CD8-positive, alpha-beta memory T cell (primary cell): ENCODE data around the gene GPN3. TPM values are rescaled to one million over a fixed set of nuclear protein-coding genes. Genes with fewer than 3 reads are reported as not detected.
A peak's percentile ranks its signal among the peaks of the same experiment; 100 is the strongest.

Source experiments
- CTCF ChIA-PET: fragments of 350-600 bp; sonication (Branson Sonifier 250); formaldehyde crosslinking; loops from one replicate; lab custom pipeline; 2021; ENCODE audit warnings: antibody characterized with exemption; lab: Charles Lee
- POLR2A ChIA-PET: fragments of 350-600 bp; sonication (Branson Sonifier 250); formaldehyde crosslinking; loops from one replicate; lab custom pipeline; 2021; ENCODE audit warnings: antibody characterized with exemption; lab: Charles Lee
- DNase-seq, 5 donors: peaks; one replicate each; pipeline versions ENCODE4 v3.0.0 to v3.0.0-alpha.2; 2020 to 2022; ENCODE audit warnings: mixed read lengths in 1 of 5
- H3K27ac ChIP-seq: one replicate; pipeline ENCODE4 v1.7.0; 2013; ENCODE audit warnings: low read depth, mild to moderate bottlenecking, low read length, moderate library complexity
- H3K27me3 ChIP-seq: 2 replicates; pipeline ENCODE4 v1.7.0; 2013; ENCODE audit warnings: low read length, mild to moderate bottlenecking; ENCODE audit not compliant: insufficient read depth, poor library complexity, severe bottlenecking
- H3K36me3 ChIP-seq: 2 replicates; pipeline ENCODE4 v1.7.0; 2013; ENCODE audit warnings: mild to moderate bottlenecking, low read length, moderate library complexity; ENCODE audit not compliant: insufficient read depth
- H3K4me1 ChIP-seq: 2 replicates; pipeline ENCODE4 v1.7.0; 2013; ENCODE audit warnings: mild to moderate bottlenecking, low read length, moderate library complexity; ENCODE audit not compliant: insufficient read depth
- H3K4me3 ChIP-seq: 2 replicates; pipeline ENCODE4 v1.7.0; 2013; ENCODE audit warnings: mild to moderate bottlenecking, low read length
- H3K9me3 ChIP-seq: 2 replicates; pipeline ENCODE4 v1.7.0; 2013; ENCODE audit warnings: mild to moderate bottlenecking, low read length
- H3K27ac Mint-ChIP-seq, 8 donors: one replicate each; pipeline ENCODE4 v1.8.0; 2020 to 2021; ENCODE audit warnings: mixed read lengths in 8 of 8, mild to moderate bottlenecking in 6 of 8, inconsistent platforms in 3 of 8, moderate library complexity in 3 of 8
- H3K27me3 Mint-ChIP-seq, 2 donors: one replicate each; pipeline ENCODE4 v1.8.0; 2020 to 2021; ENCODE audit warnings: mixed read lengths in 2 of 2, mild to moderate bottlenecking in 1 of 2, moderate library complexity in 1 of 2
- H3K36me3 Mint-ChIP-seq, 3 donors: one replicate each; pipeline ENCODE4 v1.8.0; 2020 to 2021; ENCODE audit warnings: mixed read lengths in 3 of 3, inconsistent platforms in 1 of 3, mild to moderate bottlenecking in 1 of 3
- H3K4me1 Mint-ChIP-seq, 3 donors: one replicate each; pipeline ENCODE4 v1.8.0; 2020 to 2021; ENCODE audit warnings: mixed read lengths in 3 of 3, inconsistent platforms in 1 of 3, mild to moderate bottlenecking in 1 of 3
- H3K4me3 Mint-ChIP-seq, 7 donors: one replicate each; pipeline ENCODE4 v1.8.0; 2020 to 2021; ENCODE audit warnings: mixed read lengths in 7 of 7, mild to moderate bottlenecking in 6 of 7, moderate library complexity in 4 of 7, inconsistent platforms in 2 of 7
- H3K9me3 Mint-ChIP-seq, 5 donors: one replicate each; pipeline ENCODE4 v1.8.0; 2020 to 2022; ENCODE audit warnings: mixed read lengths in 5 of 5, mild to moderate bottlenecking in 3 of 5, moderate library complexity in 2 of 5, inconsistent platforms in 1 of 5
- polyA plus RNA-seq: library from polyadenylated mRNA; unstranded; fragments of 300-500 nt; fragmentation: Illumina TruSeq; gene quantifications from one replicate; pipeline ENCODE4 v1.2.3, GENCODE V29; 2021
- total RNA-seq, 2 experiments: library from RNA; stranded (reverse); gene quantifications; one replicate each; pipeline ENCODE4 v1.2.3, GENCODE V29; 2021

The GPN3 gene
- total RNA-seq (10 to 100 TPM; 59.4 TPM), polyA plus RNA-seq (33.9 TPM)

- POLR2A ChIA-PET, result interaction anchor here (0.5 to 3.7 kb wide), 17 partner anchors 12 to 275 kb away, joined by 3 to 42 read pairs (median 4); partner anchors contain the start of genes ARPC3, HVCN1, RAD9B and TCTN1
- peak; percentile 90 to 98 (median 96) for DNase-seq
- Histone ChIP-seq H3K27me3 (no peaks in the 10 kb centered on the region), H3K4me1 (peaks cover 25% of the 10 kb centered on the region), H3K36me3 (no peaks in the 10 kb centered on the region), H3K9me3 (no peaks in the 10 kb centered on the region), H3K4me3 (peak within 1 kb of the TSS; percentile 93), H3K27ac (peak within 1 kb of the TSS; percentile 78)
- H3K36me3 Mint-ChIP-seq, result peaks cover 4 to 27% (median 9%) of the 10 kb centered on the region in 3 donors
- peak within 1 kb of the TSS; percentile 82 to 99 (median 98) for H3K27ac Mint-ChIP-seq
- H3K4me3 Mint-ChIP-seq, result peak within 1 kb of the TSS; percentile 92 to 99 (median 98)
- no peaks in the 10 kb centered on the region for H3K9me3 Mint-ChIP-seq
- CTCF ChIA-PET, result interaction anchor here (0.6 to 6.5 kb wide), 37 partner anchors 9 to 1606 kb away, joined by 3 to 100 read pairs (median 4); partner anchors contain the start of genes ARPC3, RAD9B and VPS29
- peaks cover 18 to 45% (median 37%) of the 10 kb centered on the region in 3 donors for H3K4me1 Mint-ChIP-seq
- H3K27me3 Mint-ChIP-seq, result peaks cover 0 to 2% of the 10 kb centered on the region in 2 donors
Measured at GRCh38 chr12:110468214-110469048, at the start of gene GPN3, which contains the start of gene FAM216A. Gene GPN3 (minus strand): TSS chr12:110468257. CDS start chr12:110468203, 54 bp downstream. Gene FAM216A (plus strand): TSS chr12:110468845. CDS start chr12:110468876, 31 bp downstream.

- no peaks in the 10 kb centered on the region for H3K9me3 Mint-ChIP-seq
- H3K36me3 Mint-ChIP-seq, result no peaks in the 10 kb centered on the region
- DNase-seq, result no peak
- no peak overlapping the region for H3K27ac Mint-ChIP-seq
- no peaks in the 10 kb centered on the region for H3K27me3 Mint-ChIP-seq
- H3K4me3 Mint-ChIP-seq, result no peak overlapping the region
- H3K4me1 Mint-ChIP-seq, result peaks cover 0 to 5% (median 0%) of the 10 kb centered on the region in 3 donors
- no peaks in the 10 kb centered on the region for H3K4me1 ChIP-seq
- POLR2A ChIA-PET, result no interaction called here
- no peaks in the 10 kb centered on the region for H3K9me3 ChIP-seq
- H3K27me3 ChIP-seq, result no peaks in the 10 kb centered on the region
- no peaks in the 10 kb centered on the region for H3K36me3 ChIP-seq
- CTCF ChIA-PET, result no interaction called here
- H3K4me3 ChIP-seq, result no peak overlapping the region
- no peak overlapping the region for H3K27ac ChIP-seq
Measured at GRCh38 chr12:110516995-110517394, 48.9 kb upstream of the GPN3 start.

GRCh38 chr12:110514363-110514762 is 46.3 kb upstream of the GPN3 start:
- H3K9me3 Mint-ChIP-seq, result no peaks in the 10 kb centered on the region

GRCh38 chr12:110513842-110514241 is 45.8 kb upstream of the GPN3 start:
- Mint-ChIP-seq H3K4me1 (no peaks in the 10 kb centered on the region), H3K4me3 (no peak overlapping the region), H3K27me3 (no peaks in the 10 kb centered on the region), H3K27ac (peak overlapping the region in 1 of 8 donors; percentile 73), H3K9me3 (no peaks in the 10 kb centered on the region), H3K36me3 (no peaks in the 10 kb centered on the region)
- no peak overlapping the region for H3K4me3 ChIP-seq
- ChIA-PET CTCF (interaction anchor here (1.0 to 5.2 kb wide), 6 partner anchors 10 to 88 kb away, joined by 4 to 64 read pairs (median 6); partner anchors contain the start of genes ARPC3, FAM216A and GPN3), POLR2A (no interaction called here)
- DNase-seq, result no peak
- H3K36me3 ChIP-seq, result no peaks in the 10 kb centered on the region
- H3K9me3 ChIP-seq, result no peaks in the 10 kb centered on the region
- no peaks in the 10 kb centered on the region for H3K4me1 ChIP-seq
- H3K27me3 ChIP-seq, result no peaks in the 10 kb centered on the region
- no peak overlapping the region for H3K27ac ChIP-seq

More at GRCh38 chr12:110514363-110514762, 46.3 kb upstream of the GPN3 start:
- no peaks in the 10 kb centered on the region for H3K27me3 Mint-ChIP-seq
- Histone ChIP-seq H3K27me3 (no peaks in the 10 kb centered on the region), H3K36me3 (no peaks in the 10 kb centered on the region), H3K9me3 (no peaks in the 10 kb centered on the region), H3K4me1 (no peaks in the 10 kb centered on the region), H3K27ac (no peak overlapping the region), H3K4me3 (no peak overlapping the region)
- no peak for DNase-seq
- POLR2A ChIA-PET, result no interaction called here
- CTCF ChIA-PET, result interaction anchor here (0.7 to 1.8 kb wide), 2 partner anchors 88 to 153 kb away, joined by 3 to 5 read pairs; no protein-coding TSS in a partner anchor
- H3K27ac Mint-ChIP-seq, result no peak overlapping the region
- H3K36me3 Mint-ChIP-seq, result no peaks in the 10 kb centered on the region
- H3K4me3 Mint-ChIP-seq, result no peak overlapping the region
- H3K4me1 Mint-ChIP-seq, result no peaks in the 10 kb centered on the region

GRCh38 chr12:110508071-110508586 is 40.1 kb upstream of the GPN3 start:
- Histone ChIP-seq H3K36me3 (no peaks in the 10 kb centered on the region), H3K27me3 (no peaks in the 10 kb centered on the region), H3K4me1 (no peaks in the 10 kb centered on the region), H3K27ac (no peak overlapping the region), H3K4me3 (no peak overlapping the region), H3K9me3 (no peaks in the 10 kb centered on the region)
- ChIA-PET CTCF (interaction anchor here (1.1 to 3.5 kb wide), 3 partner anchors 25 to 94 kb away, joined by 3 to 12 read pairs (median 6); partner anchors contain the start of gene ARPC3), POLR2A (interaction anchor here (0.6 kb wide), 1 partner anchor 98 kb away, joined by 5 read pairs; no protein-coding TSS in a partner anchor)
- DNase-seq, result no peak
- Mint-ChIP-seq H3K4me1 (peaks cover 0 to 3% (median 0%) of the 10 kb centered on the region in 3 donors), H3K27me3 (no peaks in the 10 kb centered on the region), H3K9me3 (no peaks in the 10 kb centered on the region), H3K4me3 (no peak overlapping the region), H3K36me3 (no peaks in the 10 kb centered on the region), H3K27ac (no peak overlapping the region)

- DNase-seq, result no peak
- H3K4me3 ChIP-seq, result no peak overlapping the region
- H3K27me3 ChIP-seq, result no peaks in the 10 kb centered on the region
- Mint-ChIP-seq H3K27me3 (peaks cover 0 to 3% of the 10 kb centered on the region in 2 donors), H3K4me1 (peaks cover 20 to 27% (median 24%) of the 10 kb centered on the region in 3 donors), H3K9me3 (no peaks in the 10 kb centered on the region), H3K36me3 (peaks cover 0 to 12% (median 0%) of the 10 kb centered on the region in 3 donors), H3K27ac (peak overlapping the region in 1 of 8 donors; percentile 31), H3K4me3 (no peak overlapping the region)
- H3K36me3 ChIP-seq, result no peaks in the 10 kb centered on the region
- POLR2A ChIA-PET, result interaction anchor here (0.9 kb wide), 1 partner anchor 37 kb away, joined by 3 read pairs; the partner anchor contains the start of gene FAM216A
- CTCF ChIA-PET, result interaction anchor here (1.2 to 2.1 kb wide), 4 partner anchors 37 to 97 kb away, joined by 3 to 6 read pairs (median 4); partner anchors contain the start of genes ARPC3, FAM216A and GPN3
- H3K4me1 ChIP-seq, result peaks cover 18% of the 10 kb centered on the region
- no peaks in the 10 kb centered on the region for H3K9me3 ChIP-seq
- no peak overlapping the region for H3K27ac ChIP-seq
Measured at GRCh38 chr12:110505332-110505731, 37.3 kb upstream of the GPN3 start.

GRCh38 chr12:110503432-110503831 is 35.4 kb upstream of the GPN3 start:
- POLR2A ChIA-PET, result interaction anchor here (0.5 to 4.3 kb wide), 2 partner anchors 34 to 71 kb away, joined by 4 to 39 read pairs; partner anchors contain the start of genes FAM216A and GPN3
- H3K4me3 Mint-ChIP-seq, result peak overlapping the region in 5 of 7 donors; percentile 15 to 77 (median 44)
- CTCF ChIA-PET, result interaction anchor here (1.1 to 5.5 kb wide), 4 partner anchors 10 to 98 kb away, joined by 3 to 27 read pairs (median 4); partner anchors contain the start of genes FAM216A and GPN3
- H3K27ac Mint-ChIP-seq, result peak overlapping the region in 5 of 8 donors; percentile 21 to 98 (median 72)
- peaks cover 0 to 3% of the 10 kb centered on the region in 2 donors for H3K27me3 Mint-ChIP-seq
- H3K36me3 Mint-ChIP-seq, result peaks cover 0 to 17% (median 0%) of the 10 kb centered on the region in 3 donors
- H3K4me1 Mint-ChIP-seq, result peaks cover 34 to 45% (median 43%) of the 10 kb centered on the region in 3 donors
- no peaks in the 10 kb centered on the region for H3K9me3 Mint-ChIP-seq
- H3K27ac ChIP-seq, result no peak overlapping the region
- H3K27me3 ChIP-seq, result no peaks in the 10 kb centered on the region
- no peaks in the 10 kb centered on the region for H3K9me3 ChIP-seq
- peaks cover 29% of the 10 kb centered on the region for H3K4me1 ChIP-seq
- no peak overlapping the region for H3K4me3 ChIP-seq
- no peaks in the 10 kb centered on the region for H3K36me3 ChIP-seq
- no peak for DNase-seq
